KOPT-K1 (cell line): ENCODE measurements around the gene ARL16.

ENCODE experiments used
- H3K27ac ChIP-seq: fragments of 200-600 bp; sonication (generic); 2 replicates; pipeline ENCODE4 v1.5.1; 2016; ENCODE audit warnings: antibody characterized with exemption, mild to moderate bottlenecking, low read depth, low read length; ENCODE audit not compliant: poor library complexity, severe bottlenecking
- H3K36me3 ChIP-seq: fragments of 200-600 bp; sonication (generic); 2 replicates; pipeline ENCODE4 v1.5.1; 2017; ENCODE audit warnings: antibody characterized with exemption, mild to moderate bottlenecking, low read length, moderate library complexity; ENCODE audit not compliant: insufficient read depth
- H3K9me3 ChIP-seq: fragments of 200-600 bp; sonication (generic); 2 replicates; pipeline ENCODE4 v1.5.1; 2017; ENCODE audit warnings: antibody characterized with exemption, low read length, mild to moderate bottlenecking; ENCODE audit not compliant: insufficient read depth, poor library complexity, severe bottlenecking

Gene ARL16

GRCh38 chr17:81672504-81672903 is 11.1 kb downstream of the ARL16 start:
- Histone ChIP-seq H3K27ac (no peak overlapping the region), H3K9me3 (no peaks in the 10 kb centered on the region), H3K36me3 (peaks cover 85% of the 10 kb centered on the region)

- H3K27ac ChIP-seq: peak overlapping the region; percentile 36
- H3K36me3 ChIP-seq: peaks cover 63% of the 10 kb centered on the region
- H3K9me3 ChIP-seq: no peaks in the 10 kb centered on the region
These were observed 15.8 kb downstream of the ARL16 start for GRCh38 chr17:81667754-81668153.

DNA sequence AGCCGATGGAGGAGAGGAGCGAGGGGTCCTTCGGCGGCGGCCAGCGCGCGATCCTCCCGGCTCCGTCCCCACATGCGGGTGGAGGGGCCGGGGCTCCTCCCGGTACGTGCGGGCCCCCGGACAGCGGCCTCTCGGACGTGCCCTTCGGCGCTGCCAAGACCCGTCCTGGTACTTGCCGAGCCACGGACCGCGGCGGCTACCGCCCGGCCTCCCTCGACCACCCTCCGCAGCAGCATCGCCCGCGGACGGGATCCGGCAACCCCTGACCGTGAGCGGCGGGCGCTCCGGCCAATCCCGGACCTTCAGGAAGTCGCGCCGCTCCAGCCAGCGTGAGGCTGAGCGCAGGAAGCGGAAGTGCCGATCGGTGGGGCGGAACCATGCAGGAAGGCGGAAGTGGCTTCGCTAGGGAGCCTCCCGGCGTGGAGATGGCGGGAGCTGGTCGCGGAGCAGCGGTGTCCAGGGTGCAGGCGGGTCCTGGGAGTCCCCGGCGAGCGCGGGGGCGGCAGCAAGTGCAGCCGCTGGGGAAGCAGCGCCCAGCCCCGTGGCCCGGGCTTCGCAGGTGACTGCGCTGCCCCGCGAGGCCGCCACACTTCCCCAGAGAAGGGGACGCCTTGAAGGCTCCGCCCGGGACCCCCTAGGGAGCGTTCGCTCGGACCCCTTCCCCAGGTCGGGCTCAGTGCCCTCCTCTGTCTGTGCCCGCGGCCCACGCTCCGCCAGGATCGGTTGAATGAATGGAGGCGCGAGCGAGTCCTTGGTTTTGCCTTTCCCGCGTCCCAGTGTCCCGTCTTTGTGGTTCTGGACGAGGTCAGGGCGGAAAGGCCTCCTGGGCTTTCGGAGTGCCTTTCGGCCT is 17.0 kb downstream of the ARL16 start, which contains the start of the genes CCDC137 and OXLD1:
CCDC137 (plus strand) TSS at position 396 of the 850 bp plus-strand sequence; CDS start at position 426, 30 bp downstream.
OXLD1 (minus strand) TSS at position 264 of the 850 bp plus-strand sequence; CDS start at position 236, 28 bp downstream.
- Histone ChIP-seq H3K9me3 (no peaks in the 10 kb centered on the region), H3K36me3 (peaks cover 51% of the 10 kb centered on the region), H3K27ac (peak within 1 kb of the TSS; percentile 88)

DNA sequence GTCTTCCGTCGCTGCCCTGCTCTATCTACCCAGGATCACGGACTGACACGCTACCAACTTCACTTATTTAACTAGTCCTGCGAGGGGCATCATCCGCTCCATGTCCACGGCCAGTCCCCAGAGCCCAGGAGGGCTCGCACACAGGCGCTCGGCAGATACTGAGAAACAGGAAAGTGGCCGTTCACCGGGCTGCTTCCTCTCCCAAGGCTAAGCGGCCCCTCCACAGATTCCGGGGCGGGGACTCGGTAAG is 17.6 kb downstream of the ARL16 start:
- H3K27ac ChIP-seq: peak overlapping the region; percentile 88
- H3K36me3 ChIP-seq: peaks cover 45% of the 10 kb centered on the region
- no peaks in the 10 kb centered on the region for H3K9me3 ChIP-seq

GRCh38 chr17:81665205-81666091 is 18.1 kb downstream of the ARL16 start:
- no peaks in the 10 kb centered on the region for H3K9me3 ChIP-seq
- peaks cover 40% of the 10 kb centered on the region for H3K36me3 ChIP-seq
- H3K27ac ChIP-seq: peak overlapping the region; percentile 88

- Histone ChIP-seq H3K36me3 (peaks cover 26% of the 10 kb centered on the region), H3K9me3 (no peaks in the 10 kb centered on the region), H3K27ac (no peak overlapping the region)
These were observed 19.5 kb downstream of the ARL16 start for GRCh38 chr17:81664051-81664470.

DNA sequence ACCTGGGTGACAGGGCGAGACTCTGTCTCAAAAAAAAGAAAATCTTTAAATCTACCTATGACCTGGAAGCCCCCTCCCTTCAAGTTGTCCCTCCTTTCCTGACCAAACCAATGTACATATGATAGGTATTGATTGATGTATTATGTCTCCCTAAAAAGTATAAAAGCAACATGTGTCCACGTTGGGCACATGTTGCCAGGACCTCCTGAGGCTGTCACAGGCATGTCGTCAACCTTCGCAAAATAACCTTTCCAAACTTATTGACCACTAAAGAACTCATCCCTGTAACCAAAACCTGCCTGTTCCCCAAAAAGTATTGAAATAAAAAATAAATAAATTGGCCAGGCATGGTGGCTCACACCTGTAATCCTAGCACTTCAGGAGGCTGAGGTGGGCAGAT is 21.6 kb downstream of the ARL16 start:
- Histone ChIP-seq H3K27ac (no peak overlapping the region), H3K9me3 (no peaks in the 10 kb centered on the region)

DNA sequence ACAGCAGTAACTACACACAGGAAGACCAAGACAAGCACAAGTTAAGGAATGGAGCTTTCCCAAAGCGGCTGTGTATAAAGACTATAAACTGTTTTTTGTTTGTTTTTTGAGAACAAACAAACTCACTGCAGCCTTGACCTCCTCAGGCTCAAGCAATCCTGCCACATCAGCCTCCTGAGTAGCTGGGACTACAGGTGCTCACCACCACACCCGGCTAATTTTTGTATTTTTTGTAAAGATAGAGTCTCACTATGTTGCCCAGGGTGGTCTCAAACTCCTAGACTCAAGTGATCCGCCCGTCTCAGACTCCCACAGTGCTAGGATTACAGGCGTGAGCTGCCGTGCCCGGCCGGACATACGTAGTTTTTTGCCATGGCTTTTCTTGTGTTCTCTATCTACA is 23.2 kb downstream of the ARL16 start:
- no peak overlapping the region for H3K27ac ChIP-seq

More for the DNA sequence above, 21.6 kb downstream of the ARL16 start:
- H3K36me3 ChIP-seq: peaks cover 14% of the 10 kb centered on the region

GRCh38 chr17:81659038-81659437 is 24.6 kb downstream of the ARL16 start:
- Histone ChIP-seq H3K36me3 (peaks cover under 1% of the 10 kb centered on the region; the same call in 1 of the 2 replicates), H3K9me3 (no peaks in the 10 kb centered on the region), H3K27ac (no peak overlapping the region)

More for the DNA sequence above, 23.2 kb downstream of the ARL16 start:
- no peaks in the 10 kb centered on the region for H3K9me3 ChIP-seq
- H3K36me3 ChIP-seq: peaks cover 14% of the 10 kb centered on the region

DNA sequence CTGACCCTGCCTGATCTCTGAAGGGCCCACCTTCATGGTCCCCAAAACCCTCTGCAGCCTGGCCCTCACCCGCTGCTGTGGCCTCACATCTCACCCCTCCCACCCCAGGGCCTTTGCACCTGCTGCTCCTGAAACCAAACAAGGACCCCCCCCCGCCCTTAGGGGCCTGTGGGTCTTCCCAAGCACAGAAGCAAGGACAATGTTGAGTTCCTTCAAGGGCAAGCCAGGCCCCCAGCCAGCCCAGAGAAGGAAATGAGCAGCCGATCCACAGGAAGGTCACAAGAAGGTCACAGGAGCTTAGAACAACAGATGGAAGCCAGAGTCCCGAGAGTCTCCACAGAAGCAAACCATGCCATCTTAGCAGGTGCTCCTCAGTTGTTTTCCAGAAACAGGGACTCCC is 26.8 kb downstream of the ARL16 start:
- H3K27ac ChIP-seq: peak overlapping the region; percentile 16
- no peaks in the 10 kb centered on the region for H3K36me3 ChIP-seq
- H3K9me3 ChIP-seq: no peaks in the 10 kb centered on the region

- no peaks in the 10 kb centered on the region for H3K9me3 ChIP-seq
- peak within 1 kb of the TSS; percentile 16 for H3K27ac ChIP-seq
- H3K36me3 ChIP-seq: no peaks in the 10 kb centered on the region
These were observed 27.4 kb downstream of the ARL16 start, which contains the start of gene PDE6G for GRCh38 chr17:81656118-81656743. Gene PDE6G, minus strand, starts transcription at chr17:81656542. Its CDS starts 3,237 bp downstream, at chr17:81653305.

DNA sequence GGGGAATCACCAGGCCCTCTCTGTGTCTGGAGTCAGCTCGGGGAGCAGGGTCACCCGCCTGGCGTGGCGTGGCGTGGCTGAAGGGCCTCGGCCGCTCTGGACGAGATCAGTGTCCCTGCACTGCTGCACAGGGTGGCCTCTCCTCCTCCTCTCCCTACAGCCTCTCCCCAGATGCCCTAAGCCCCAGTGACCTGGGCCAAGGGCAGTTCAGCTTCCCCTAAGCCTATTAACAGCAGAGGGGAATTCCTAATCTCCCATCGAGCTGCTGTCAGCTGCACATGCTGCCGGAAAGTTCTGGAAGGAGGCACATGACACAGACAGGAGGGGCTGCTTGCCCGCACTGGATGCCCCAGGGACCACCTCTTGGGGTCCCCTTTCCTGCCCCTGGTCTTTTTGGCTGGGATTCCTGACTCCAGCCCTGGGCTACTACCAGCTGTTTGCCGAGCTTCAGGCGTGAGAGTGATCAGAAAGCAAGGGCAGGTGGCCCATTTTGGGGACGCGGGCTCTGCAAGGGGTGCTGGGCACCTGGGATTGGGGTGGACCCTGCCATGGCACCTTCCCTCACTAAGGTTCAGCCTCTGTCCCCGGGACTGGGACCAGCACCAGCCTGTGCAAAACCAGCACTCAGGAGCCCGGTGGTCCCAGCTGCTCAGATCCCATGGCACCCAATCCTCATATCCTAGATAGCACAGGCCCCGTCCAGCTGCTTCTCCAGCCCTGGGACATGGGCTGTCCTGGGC is 28.0 kb downstream of the ARL16 start:
- Histone ChIP-seq H3K27ac (peak overlapping the region; percentile 16), H3K36me3 (no peaks in the 10 kb centered on the region), H3K9me3 (no peaks in the 10 kb centered on the region)

DNA sequence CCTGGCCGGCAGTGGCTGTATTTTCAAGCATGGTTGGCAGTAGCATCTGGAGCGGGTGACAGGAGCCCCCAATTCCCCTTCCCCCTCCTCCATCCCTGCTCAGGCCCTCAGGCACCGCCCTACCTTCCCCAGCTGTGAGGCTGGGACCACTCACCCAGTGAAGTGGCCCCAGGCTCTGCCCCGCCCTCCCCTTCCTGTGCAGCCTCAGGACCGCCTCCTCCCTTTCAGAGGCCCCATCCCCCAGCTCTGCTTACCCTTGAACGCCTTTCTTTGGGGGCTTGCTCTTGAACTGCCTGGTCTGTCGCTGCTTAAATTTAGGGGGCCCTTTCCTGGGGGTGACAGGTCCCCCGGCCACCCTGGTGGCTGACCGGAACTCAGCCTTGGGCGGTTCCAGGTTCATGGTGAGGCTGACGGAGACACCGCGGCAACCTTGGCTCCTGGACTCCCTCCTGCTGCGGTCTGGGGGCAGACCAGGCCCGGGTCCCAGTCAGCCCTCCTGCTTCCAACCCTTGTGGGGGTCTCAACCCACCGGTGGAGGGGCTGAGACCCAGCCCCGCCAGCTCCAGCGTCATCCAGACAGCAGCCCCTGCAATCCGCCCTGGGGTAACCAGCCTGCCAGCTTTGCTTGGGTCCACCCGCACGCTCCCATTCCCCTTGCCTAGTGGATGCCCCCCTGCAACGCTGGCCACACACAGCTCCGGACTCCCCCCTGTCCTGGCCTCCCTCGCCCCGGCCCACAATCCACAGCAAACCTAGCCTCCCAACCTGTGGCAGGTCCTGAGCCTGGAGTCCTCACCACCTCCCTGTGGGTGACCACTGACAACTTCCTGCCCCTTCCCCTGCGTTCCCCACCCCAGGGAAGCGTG is 30.5 kb downstream of the ARL16 start:
- H3K27ac ChIP-seq: peak overlapping the region; percentile 65
- no peaks in the 10 kb centered on the region for H3K36me3 ChIP-seq
- peaks cover 13% of the 10 kb centered on the region for H3K9me3 ChIP-seq
